K562 (cell line): ENCODE measurements around the gene ADRA1B. TPM values are rescaled to one million over a fixed set of nuclear protein-coding genes. Genes with fewer than 3 reads are reported as not detected.
A peak's percentile ranks its signal among the peaks of the same experiment; 100 is the strongest.

Experiments used
- ADNP ChIP-seq: fragments of 200-800 bp; sonication (Bioruptor generic); IDR thresholded peaks from 2 replicates; pipeline ENCODE4 v1.6.1; 2016; ENCODE audit warnings: missing genetic modification characterization, missing compliant biosample characterization
- ETV6 ChIP-seq, 3 experiments: fragments of 150-350 bp in 1 of 3; sonication (generic) in 1 of 3; formaldehyde crosslinking in 1 of 3; IDR thresholded peaks; 2 replicates each; pipeline versions ENCODE4 v1.6.1 to v1.8.0; 2014 to 2022; ENCODE audit warnings: borderline replicate concordance in 2 of 3, low read depth in 2 of 3, antibody characterized with exemption in 1 of 3, low read length in 1 of 3, mild to moderate bottlenecking in 1 of 3, missing genetic modification reagents in 1 of 3
- KDM2B ChIP-seq: fragments of 250-450 bp; sonication (Bioruptor Pico); IDR thresholded peaks from 2 replicates; pipeline ENCODE4 v1.8.0; 2021; ENCODE audit warnings: mild to moderate bottlenecking, moderate library complexity
- MBD2 ChIP-seq: sonication (generic); IDR thresholded peaks from 2 replicates; pipeline ENCODE4 v1.6.1; 2016; ENCODE audit warnings: low read depth, borderline replicate concordance
- MXD1 ChIP-seq: fragments of 250-450 bp; sonication (Bioruptor Pico); IDR thresholded peaks from 2 replicates; pipeline ENCODE4 v1.8.0; 2021; ENCODE audit warnings: borderline replicate concordance, mild to moderate bottlenecking, moderate library complexity; ENCODE audit not compliant: poor library complexity, severe bottlenecking
- PHTF2 ChIP-seq: fragments of 250-450 bp; sonication (Bioruptor Pico); IDR thresholded peaks from 2 replicates; pipeline ENCODE4 v1.5.0; 2021; ENCODE audit warnings: mild to moderate bottlenecking
- PML ChIP-seq: IDR thresholded peaks from 2 replicates; pipeline ENCODE4 v1.6.1; 2012; ENCODE audit warnings: low read length, inconsistent platforms
- SREBF2 ChIP-seq: sonication (generic); formaldehyde crosslinking; IDR thresholded peaks from 2 replicates; pipeline ENCODE4 v1.4.0; 2020; ENCODE audit warnings: mild to moderate bottlenecking, missing genetic modification reagents
- ZKSCAN8 ChIP-seq: fragments of 200-800 bp; sonication (Bioruptor generic); IDR thresholded peaks from 2 replicates; pipeline ENCODE4 v1.6.1; 2016; ENCODE audit warnings: missing genetic modification characterization, missing compliant biosample characterization
- polyA plus RNA-seq, 8 experiments: library from polyadenylated mRNA; depleted of rRNA in 4 of 8; stranded (reverse) in 5 of 8; unstranded in 3 of 8; fragments of >200 nt; fragmentation: Nextera tagmentation in 2 of 8; fragmentation: Illumina TruSeq in 1 of 8; extraction: Ambion mirVana in 2 of 8; extraction: Trizol in 1 of 8; gene quantifications; 2 replicates each; pipeline versions ENCODE4 v1.2.1 to v1.2.3, GENCODE V29; 2011 to 2014; ENCODE audit warnings: inconsistent platforms in 1 of 8, missing spikeins in 1 of 8
- total RNA-seq, 7 experiments: library from RNA; depleted of rRNA in 6 of 7; stranded (reverse); fragments of >200 nt in 6 of 7; fragmentation: Illumina TruSeq in 2 of 7; extraction: Trizol in 2 of 7; gene quantifications; 2 replicates each; pipeline versions ENCODE4 v1.2.1 to v1.2.3, GENCODE V29; 2011 to 2021; ENCODE audit warnings: low replicate concordance in 1 of 7
- TF ChIP-seq, protein P1 (sequence below): fragments of 200-600 bp; sonication (generic); IDR thresholded peaks from one replicate; pipeline ENCODE4 v1.6.1; 2012; ENCODE audit warnings: mild to moderate bottlenecking, low read depth, low read length, inconsistent platforms
- TF ChIP-seq, protein P2 (sequence below): fragments of 250-450 bp; sonication (Bioruptor Pico); IDR thresholded peaks from 2 replicates; pipeline ENCODE4 v1.4.0; 2020; ENCODE audit warnings: mild to moderate bottlenecking, moderate library complexity, borderline replicate concordance

ADRA1B gene
- total and polyA plus RNA-seq, 9 of the 15 experiments (the other 6 are each of a cell fraction or from before 2014, with no cell fraction given), result not detected

DNA sequence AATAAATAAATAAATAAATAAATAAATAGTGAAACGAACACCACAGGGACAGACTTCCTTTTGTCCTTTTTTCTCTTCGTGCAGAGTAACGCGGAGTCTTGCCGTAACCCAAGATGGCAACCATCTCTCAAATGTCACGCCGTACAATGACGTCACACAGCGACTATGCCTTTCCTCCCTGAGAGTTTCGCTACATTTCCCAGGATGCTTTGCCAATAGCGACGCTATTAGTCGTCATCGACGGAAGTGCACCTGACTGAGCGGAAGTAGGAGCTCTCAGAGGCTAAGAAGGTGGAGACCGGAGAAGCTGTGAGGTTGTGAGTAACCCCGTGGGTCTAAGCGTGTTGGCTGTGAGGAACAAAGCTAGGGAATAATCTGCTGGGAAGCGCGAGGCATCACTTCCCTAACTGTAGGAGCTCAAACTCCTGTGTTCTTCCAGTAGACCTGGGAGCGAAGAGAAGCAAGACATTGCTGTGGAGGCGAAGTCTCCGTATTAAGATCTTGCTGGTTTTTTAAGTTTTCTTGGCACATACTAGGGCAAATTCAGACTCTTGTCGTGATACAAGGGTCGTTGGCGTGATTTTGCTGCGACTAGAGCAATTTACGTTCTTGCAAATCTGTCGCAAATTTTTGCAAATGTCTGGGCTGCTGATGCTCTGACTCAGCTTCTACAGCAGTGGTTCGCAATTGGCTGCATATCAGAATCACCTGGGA lies 92.8 kb downstream of the ADRA1B start, which contains the start of gene TTC1 (continued):
- TF ChIP-seq, protein P1, sequence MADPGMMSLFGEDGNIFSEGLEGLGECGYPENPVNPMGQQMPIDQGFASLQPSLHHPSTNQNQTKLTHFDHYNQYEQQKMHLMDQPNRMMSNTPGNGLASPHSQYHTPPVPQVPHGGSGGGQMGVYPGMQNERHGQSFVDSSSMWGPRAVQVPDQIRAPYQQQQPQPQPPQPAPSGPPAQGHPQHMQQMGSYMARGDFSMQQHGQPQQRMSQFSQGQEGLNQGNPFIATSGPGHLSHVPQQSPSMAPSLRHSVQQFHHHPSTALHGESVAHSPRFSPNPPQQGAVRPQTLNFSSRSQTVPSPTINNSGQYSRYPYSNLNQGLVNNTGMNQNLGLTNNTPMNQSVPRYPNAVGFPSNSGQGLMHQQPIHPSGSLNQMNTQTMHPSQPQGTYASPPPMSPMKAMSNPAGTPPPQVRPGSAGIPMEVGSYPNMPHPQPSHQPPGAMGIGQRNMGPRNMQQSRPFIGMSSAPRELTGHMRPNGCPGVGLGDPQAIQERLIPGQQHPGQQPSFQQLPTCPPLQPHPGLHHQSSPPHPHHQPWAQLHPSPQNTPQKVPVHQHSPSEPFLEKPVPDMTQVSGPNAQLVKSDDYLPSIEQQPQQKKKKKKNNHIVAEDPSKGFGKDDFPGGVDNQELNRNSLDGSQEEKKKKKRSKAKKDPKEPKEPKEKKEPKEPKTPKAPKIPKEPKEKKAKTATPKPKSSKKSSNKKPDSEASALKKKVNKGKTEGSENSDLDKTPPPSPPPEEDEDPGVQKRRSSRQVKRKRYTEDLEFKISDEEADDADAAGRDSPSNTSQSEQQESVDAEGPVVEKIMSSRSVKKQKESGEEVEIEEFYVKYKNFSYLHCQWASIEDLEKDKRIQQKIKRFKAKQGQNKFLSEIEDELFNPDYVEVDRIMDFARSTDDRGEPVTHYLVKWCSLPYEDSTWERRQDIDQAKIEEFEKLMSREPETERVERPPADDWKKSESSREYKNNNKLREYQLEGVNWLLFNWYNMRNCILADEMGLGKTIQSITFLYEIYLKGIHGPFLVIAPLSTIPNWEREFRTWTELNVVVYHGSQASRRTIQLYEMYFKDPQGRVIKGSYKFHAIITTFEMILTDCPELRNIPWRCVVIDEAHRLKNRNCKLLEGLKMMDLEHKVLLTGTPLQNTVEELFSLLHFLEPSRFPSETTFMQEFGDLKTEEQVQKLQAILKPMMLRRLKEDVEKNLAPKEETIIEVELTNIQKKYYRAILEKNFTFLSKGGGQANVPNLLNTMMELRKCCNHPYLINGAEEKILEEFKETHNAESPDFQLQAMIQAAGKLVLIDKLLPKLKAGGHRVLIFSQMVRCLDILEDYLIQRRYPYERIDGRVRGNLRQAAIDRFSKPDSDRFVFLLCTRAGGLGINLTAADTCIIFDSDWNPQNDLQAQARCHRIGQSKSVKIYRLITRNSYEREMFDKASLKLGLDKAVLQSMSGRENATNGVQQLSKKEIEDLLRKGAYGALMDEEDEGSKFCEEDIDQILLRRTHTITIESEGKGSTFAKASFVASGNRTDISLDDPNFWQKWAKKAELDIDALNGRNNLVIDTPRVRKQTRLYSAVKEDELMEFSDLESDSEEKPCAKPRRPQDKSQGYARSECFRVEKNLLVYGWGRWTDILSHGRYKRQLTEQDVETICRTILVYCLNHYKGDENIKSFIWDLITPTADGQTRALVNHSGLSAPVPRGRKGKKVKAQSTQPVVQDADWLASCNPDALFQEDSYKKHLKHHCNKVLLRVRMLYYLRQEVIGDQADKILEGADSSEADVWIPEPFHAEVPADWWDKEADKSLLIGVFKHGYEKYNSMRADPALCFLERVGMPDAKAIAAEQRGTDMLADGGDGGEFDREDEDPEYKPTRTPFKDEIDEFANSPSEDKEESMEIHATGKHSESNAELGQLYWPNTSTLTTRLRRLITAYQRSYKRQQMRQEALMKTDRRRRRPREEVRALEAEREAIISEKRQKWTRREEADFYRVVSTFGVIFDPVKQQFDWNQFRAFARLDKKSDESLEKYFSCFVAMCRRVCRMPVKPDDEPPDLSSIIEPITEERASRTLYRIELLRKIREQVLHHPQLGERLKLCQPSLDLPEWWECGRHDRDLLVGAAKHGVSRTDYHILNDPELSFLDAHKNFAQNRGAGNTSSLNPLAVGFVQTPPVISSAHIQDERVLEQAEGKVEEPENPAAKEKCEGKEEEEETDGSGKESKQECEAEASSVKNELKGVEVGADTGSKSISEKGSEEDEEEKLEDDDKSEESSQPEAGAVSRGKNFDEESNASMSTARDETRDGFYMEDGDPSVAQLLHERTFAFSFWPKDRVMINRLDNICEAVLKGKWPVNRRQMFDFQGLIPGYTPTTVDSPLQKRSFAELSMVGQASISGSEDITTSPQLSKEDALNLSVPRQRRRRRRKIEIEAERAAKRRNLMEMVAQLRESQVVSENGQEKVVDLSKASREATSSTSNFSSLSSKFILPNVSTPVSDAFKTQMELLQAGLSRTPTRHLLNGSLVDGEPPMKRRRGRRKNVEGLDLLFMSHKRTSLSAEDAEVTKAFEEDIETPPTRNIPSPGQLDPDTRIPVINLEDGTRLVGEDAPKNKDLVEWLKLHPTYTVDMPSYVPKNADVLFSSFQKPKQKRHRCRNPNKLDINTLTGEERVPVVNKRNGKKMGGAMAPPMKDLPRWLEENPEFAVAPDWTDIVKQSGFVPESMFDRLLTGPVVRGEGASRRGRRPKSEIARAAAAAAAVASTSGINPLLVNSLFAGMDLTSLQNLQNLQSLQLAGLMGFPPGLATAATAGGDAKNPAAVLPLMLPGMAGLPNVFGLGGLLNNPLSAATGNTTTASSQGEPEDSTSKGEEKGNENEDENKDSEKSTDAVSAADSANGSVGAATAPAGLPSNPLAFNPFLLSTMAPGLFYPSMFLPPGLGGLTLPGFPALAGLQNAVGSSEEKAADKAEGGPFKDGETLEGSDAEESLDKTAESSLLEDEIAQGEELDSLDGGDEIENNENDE, result no peak
- no peak for TF ChIP-seq ZKSCAN8 (CRISPR knock-in tag)
- TF ChIP-seq PHTF2 (CRISPR knock-in tag), result no peak
- TF ChIP-seq KDM2B (CRISPR knock-in tag), result no peak
- TF ChIP-seq MBD2, result peak; percentile 85; the same call in 1 of the 2 replicates
- TF ChIP-seq MXD1 (CRISPR knock-in tag), result no peak
- no peak for TF ChIP-seq ADNP (tag)
- no peak for TF ChIP-seq ETV6 (IDR thresholded peaks at IDR 0.05; ENCODE audit: borderline replicate concordance in 1 of 2, low read depth in 2 of 2, low read length in 1 of 2)
- TF ChIP-seq ETV6 (CRISPR knock-in tag; IDR thresholded peaks at IDR 0.05; ENCODE audit: borderline replicate concordance), result no peak
- TF ChIP-seq, protein P2, sequence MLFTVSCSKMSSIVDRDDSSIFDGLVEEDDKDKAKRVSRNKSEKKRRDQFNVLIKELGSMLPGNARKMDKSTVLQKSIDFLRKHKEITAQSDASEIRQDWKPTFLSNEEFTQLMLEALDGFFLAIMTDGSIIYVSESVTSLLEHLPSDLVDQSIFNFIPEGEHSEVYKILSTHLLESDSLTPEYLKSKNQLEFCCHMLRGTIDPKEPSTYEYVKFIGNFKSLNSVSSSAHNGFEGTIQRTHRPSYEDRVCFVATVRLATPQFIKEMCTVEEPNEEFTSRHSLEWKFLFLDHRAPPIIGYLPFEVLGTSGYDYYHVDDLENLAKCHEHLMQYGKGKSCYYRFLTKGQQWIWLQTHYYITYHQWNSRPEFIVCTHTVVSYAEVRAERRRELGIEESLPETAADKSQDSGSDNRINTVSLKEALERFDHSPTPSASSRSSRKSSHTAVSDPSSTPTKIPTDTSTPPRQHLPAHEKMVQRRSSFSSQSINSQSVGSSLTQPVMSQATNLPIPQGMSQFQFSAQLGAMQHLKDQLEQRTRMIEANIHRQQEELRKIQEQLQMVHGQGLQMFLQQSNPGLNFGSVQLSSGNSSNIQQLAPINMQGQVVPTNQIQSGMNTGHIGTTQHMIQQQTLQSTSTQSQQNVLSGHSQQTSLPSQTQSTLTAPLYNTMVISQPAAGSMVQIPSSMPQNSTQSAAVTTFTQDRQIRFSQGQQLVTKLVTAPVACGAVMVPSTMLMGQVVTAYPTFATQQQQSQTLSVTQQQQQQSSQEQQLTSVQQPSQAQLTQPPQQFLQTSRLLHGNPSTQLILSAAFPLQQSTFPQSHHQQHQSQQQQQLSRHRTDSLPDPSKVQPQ (CRISPR knock-in tag), result no peak
- TF ChIP-seq SREBF2 (CRISPR knock-in tag), result no peak
- TF ChIP-seq PML, result peak; percentile 87
